ENCODE data around the gene NFKBIZ.
A peak's percentile ranks its signal among the peaks of the same experiment; 100 is the strongest.

Gene NFKBIZ

GRCh38 chr3:101848754-101849713 lies at the start of gene NFKBIZ:
TSS of gene NFKBIZ (plus strand) at chr3:101849514. CDS start at chr3:101849629, 115 bp downstream.
- DNase-seq (ENCODE audit: low read depth in 2 of 2) = peak; percentile 94 to 98

DNA sequence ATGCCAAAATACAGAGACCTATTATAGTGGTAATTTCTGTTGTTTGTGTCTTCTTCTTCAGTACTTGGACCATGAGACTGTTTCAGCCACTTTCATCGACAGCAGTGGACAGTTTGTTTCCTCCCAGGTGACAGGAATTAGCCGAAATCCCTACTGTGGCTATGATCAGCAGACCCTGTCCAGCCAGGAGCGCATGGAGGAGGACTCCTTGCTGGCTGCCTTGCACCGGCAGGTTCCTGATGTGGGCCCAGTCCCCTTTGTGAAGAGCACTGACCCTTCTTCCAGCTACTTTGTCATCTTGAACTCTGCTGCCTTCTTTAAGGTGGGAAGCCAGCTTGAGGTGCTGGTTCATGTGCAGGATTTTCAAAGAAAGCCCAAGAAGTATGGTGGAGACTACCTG lies 48.1 kb upstream of the NFKBIZ start:
- DNase-seq (ENCODE audit: low read depth in 2 of 2) = no peak
- no peak overlapping the region for H3K4me3 ChIP-seq (replicated peaks in 1 of 2; ENCODE audit: low read depth in 2 of 2, low read length in 2 of 2)
- TF ChIP-seq, protein P1, sequence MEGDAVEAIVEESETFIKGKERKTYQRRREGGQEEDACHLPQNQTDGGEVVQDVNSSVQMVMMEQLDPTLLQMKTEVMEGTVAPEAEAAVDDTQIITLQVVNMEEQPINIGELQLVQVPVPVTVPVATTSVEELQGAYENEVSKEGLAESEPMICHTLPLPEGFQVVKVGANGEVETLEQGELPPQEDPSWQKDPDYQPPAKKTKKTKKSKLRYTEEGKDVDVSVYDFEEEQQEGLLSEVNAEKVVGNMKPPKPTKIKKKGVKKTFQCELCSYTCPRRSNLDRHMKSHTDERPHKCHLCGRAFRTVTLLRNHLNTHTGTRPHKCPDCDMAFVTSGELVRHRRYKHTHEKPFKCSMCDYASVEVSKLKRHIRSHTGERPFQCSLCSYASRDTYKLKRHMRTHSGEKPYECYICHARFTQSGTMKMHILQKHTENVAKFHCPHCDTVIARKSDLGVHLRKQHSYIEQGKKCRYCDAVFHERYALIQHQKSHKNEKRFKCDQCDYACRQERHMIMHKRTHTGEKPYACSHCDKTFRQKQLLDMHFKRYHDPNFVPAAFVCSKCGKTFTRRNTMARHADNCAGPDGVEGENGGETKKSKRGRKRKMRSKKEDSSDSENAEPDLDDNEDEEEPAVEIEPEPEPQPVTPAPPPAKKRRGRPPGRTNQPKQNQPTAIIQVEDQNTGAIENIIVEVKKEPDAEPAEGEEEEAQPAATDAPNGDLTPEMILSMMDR (IDR thresholded peaks at IDR 0.05; ENCODE audit: low read depth, low read length) = no peak

More at GRCh38 chr3:101848754-101849713, at the start of gene NFKBIZ:
- H3K4me3 ChIP-seq (replicated peaks in 1 of 2; ENCODE audit: low read depth in 2 of 2, low read length in 2 of 2) = peak within 1 kb of the TSS; percentile 66 to 82
- TF ChIP-seq, protein P1 (IDR thresholded peaks at IDR 0.05; ENCODE audit: low read depth, low read length) = no peak

- DNase-seq (ENCODE audit: low read depth in 2 of 2) = no peak
- no peak overlapping the region for H3K4me3 ChIP-seq (replicated peaks in 1 of 2; ENCODE audit: low read depth in 2 of 2, low read length in 2 of 2)
- TF ChIP-seq, protein P1 (IDR thresholded peaks at IDR 0.05; ENCODE audit: low read depth, low read length) = no peak
Observed at GRCh38 chr3:101802179-101802578, 47.1 kb upstream of the NFKBIZ start.

DNA sequence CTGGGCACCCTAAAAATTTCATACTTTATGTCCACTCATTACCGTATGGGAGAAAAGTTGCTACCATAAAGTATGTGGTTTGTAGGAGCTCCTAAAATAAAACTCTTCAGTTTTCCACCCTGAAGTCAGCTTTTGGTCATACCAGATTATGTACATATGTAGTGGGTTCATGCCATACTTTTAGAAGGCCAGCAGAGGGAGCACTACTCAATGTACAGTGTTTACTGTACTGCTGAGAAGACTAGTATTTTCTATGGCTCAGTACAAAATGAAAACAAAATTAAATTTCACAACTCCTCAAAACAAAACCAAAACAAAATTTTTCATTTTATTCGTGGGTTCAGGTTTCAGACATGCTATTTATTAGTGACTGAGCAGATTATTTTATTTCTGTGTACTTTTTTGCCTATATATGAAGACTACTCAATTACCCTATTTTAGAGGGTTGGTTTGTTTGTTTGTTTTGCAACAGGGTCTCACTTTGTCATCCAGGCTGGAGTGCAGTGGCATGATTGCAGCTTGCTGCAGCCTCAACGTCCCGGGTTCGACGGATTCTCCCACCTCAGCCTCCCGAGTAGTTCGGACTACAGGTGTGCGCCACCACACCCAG lies 46.0 kb upstream of the NFKBIZ start:
- peak; percentile 85 to 87 for DNase-seq (ENCODE audit: low read depth in 2 of 2)

DNA sequence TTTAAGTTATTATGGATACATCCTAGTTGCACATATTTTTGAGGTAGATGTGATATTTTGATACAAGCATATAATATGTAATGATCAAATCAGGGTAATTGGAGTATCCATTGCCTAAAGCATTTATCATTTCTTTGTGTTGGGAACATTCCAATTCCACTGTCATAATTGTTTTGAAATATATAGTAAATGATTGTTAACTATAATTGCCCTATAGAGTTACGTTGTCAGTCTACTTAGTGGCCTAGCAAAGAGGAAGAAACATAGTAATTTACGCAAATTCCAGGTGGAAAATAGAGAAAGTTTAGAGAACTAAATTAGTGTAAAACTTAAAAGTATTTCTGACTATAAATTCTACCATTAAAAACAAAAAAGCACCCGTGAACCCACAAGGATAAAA lies 45.4 kb upstream of the NFKBIZ start:
- DNase-seq (ENCODE audit: low read depth in 2 of 2) = no peak
- TF ChIP-seq, protein P1 (IDR thresholded peaks at IDR 0.05; ENCODE audit: low read depth, low read length) = no peak
- no peak overlapping the region for H3K4me3 ChIP-seq (replicated peaks in 1 of 2; ENCODE audit: low read depth in 2 of 2, low read length in 2 of 2)

More for the DNA sequence above, 46.0 kb upstream of the NFKBIZ start:
- no peak overlapping the region for H3K4me3 ChIP-seq (replicated peaks in 1 of 2; ENCODE audit: low read depth in 2 of 2, low read length in 2 of 2)
- TF ChIP-seq, protein P1 (IDR thresholded peaks at IDR 0.05; ENCODE audit: low read depth, low read length) = peak; percentile 86

- H3K4me3 ChIP-seq (replicated peaks in 1 of 2; ENCODE audit: low read depth in 2 of 2, low read length in 2 of 2) = no peak overlapping the region
- TF ChIP-seq, protein P1 (IDR thresholded peaks at IDR 0.05; ENCODE audit: low read depth, low read length) = no peak
- no peak for DNase-seq (ENCODE audit: low read depth in 2 of 2)
Observed at GRCh38 chr3:101806491-101806890, 42.8 kb upstream of the NFKBIZ start.

All from cardiac fibroblast (primary cell).